ENCODE data around the gene MYO1E. TPM values are rescaled to one million over a fixed set of nuclear protein-coding genes. Genes with fewer than 3 reads are reported as not detected.

The MYO1E gene
- total RNA-seq, 2 donors from 2014 or later: 47.8 to 65.6 TPM

DNA sequence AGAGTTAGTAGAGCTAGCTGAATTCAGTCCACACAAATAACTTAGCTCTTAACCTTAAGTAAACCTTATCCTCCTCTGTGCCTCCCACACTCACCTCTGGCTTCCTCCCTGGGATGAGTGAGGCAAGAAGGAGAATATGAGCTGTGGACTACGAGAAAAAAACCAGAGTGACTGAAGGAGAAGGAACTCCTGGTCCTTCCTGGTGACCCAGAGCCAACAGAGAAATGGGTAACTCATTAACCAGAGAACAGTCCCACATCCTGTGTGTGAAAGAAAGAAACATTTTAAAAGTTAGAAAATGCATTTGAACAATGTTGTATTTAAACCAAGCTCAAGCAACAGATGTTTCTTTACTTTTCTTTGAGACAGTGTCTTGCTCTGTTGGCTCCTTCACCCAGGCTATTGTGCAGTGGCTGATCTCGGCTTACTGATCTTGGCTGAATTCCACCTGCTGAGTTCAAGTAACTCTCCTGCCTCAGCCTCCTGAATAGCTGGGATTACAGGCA lies 37.8 kb upstream of the MYO1E start:
- Histone ChIP-seq H3K9me3 (ENCODE audit: control insufficient read depth, low read length) (no peaks in the 10 kb centered on the region), H3K36me3 (ENCODE audit: control insufficient read depth, insufficient read depth, low read length) (no peaks in the 10 kb centered on the region), H3K27me3 (ENCODE audit: control insufficient read depth, insufficient read depth, low read length, poor library complexity, severe bottlenecking) (no peaks in the 10 kb centered on the region), H3K4me1 (ENCODE audit: control insufficient read depth, insufficient read depth, low read length) (no peaks in the 10 kb centered on the region), H3K9ac (ENCODE audit: extremely low read depth, low read length, poor library complexity, severe bottlenecking) (no peak overlapping the region), H3K27ac (ENCODE audit: low read depth, low read length) (no peak overlapping the region), H3K4me3 (ENCODE audit: low read length) (no peak overlapping the region)
- WGBS, 2 experiments (ENCODE audit: insufficient coverage in 1 of 2, insufficient read length in 1 of 2): 85 to 94% methylated on average over 2 of the region's 2 CpGs
- H3K4me1 Mint-ChIP-seq: no peaks in the 10 kb centered on the region
- peaks cover 15% of the 10 kb centered on the region for H3K27me3 Mint-ChIP-seq (ENCODE audit: insufficient read depth)
- no peak overlapping the region for H3K27ac Mint-ChIP-seq
- DNase-seq: no peak
- TF ChIP-seq, protein P1, sequence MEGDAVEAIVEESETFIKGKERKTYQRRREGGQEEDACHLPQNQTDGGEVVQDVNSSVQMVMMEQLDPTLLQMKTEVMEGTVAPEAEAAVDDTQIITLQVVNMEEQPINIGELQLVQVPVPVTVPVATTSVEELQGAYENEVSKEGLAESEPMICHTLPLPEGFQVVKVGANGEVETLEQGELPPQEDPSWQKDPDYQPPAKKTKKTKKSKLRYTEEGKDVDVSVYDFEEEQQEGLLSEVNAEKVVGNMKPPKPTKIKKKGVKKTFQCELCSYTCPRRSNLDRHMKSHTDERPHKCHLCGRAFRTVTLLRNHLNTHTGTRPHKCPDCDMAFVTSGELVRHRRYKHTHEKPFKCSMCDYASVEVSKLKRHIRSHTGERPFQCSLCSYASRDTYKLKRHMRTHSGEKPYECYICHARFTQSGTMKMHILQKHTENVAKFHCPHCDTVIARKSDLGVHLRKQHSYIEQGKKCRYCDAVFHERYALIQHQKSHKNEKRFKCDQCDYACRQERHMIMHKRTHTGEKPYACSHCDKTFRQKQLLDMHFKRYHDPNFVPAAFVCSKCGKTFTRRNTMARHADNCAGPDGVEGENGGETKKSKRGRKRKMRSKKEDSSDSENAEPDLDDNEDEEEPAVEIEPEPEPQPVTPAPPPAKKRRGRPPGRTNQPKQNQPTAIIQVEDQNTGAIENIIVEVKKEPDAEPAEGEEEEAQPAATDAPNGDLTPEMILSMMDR (conservative IDR thresholded peaks at IDR 0.05): no peak
- H3K9me3 Mint-ChIP-seq: no peaks in the 10 kb centered on the region
- no peak overlapping the region for H3K4me3 Mint-ChIP-seq
- H3K36me3 Mint-ChIP-seq (ENCODE audit: low read depth): no peaks in the 10 kb centered on the region

DNA sequence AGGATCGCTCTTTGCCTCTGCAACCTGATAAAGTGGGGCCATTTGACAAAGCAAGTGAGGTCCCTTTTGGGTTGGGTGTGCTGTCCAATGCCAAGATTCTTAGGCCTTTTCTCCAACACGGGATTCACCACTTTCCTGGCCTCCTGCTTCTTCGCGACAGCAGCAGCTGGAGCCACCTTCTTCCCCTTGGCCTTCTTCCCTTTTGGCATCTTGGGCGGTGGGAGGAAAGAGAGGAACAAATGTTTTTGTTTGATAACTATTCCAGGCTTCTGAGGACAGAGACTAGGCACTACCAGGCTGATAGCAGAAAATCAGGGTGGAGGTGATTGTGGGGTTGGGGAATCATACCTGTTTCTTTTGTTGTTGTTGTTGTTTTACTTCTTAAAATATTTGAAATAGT lies 35.3 kb upstream of the MYO1E start:
- Histone ChIP-seq H3K9me3 (ENCODE audit: control insufficient read depth, low read length) (no peaks in the 10 kb centered on the region), H3K27me3 (ENCODE audit: control insufficient read depth, insufficient read depth, low read length, poor library complexity, severe bottlenecking) (no peaks in the 10 kb centered on the region), H3K36me3 (ENCODE audit: control insufficient read depth, insufficient read depth, low read length) (no peaks in the 10 kb centered on the region), H3K4me3 (ENCODE audit: low read length) (no peak overlapping the region), H3K4me1 (ENCODE audit: control insufficient read depth, insufficient read depth, low read length) (no peaks in the 10 kb centered on the region), H3K27ac (ENCODE audit: low read depth, low read length) (no peak overlapping the region), H3K9ac (ENCODE audit: extremely low read depth, low read length, poor library complexity, severe bottlenecking) (no peak overlapping the region)
- no peaks in the 10 kb centered on the region for H3K9me3 Mint-ChIP-seq
- TF ChIP-seq, protein P1 (conservative IDR thresholded peaks at IDR 0.05): no peak
- peaks cover 37% of the 10 kb centered on the region for H3K27me3 Mint-ChIP-seq (ENCODE audit: insufficient read depth)
- WGBS, 2 experiments (ENCODE audit: insufficient coverage in 1 of 2, insufficient read length in 1 of 2): 86 to 93% methylated on average over 1 to 5 of the region's 5 CpGs
- DNase-seq: no peak
- H3K27ac Mint-ChIP-seq: no peak overlapping the region
- H3K4me1 Mint-ChIP-seq: no peaks in the 10 kb centered on the region
- H3K36me3 Mint-ChIP-seq (ENCODE audit: low read depth): no peaks in the 10 kb centered on the region
- no peak overlapping the region for H3K4me3 Mint-ChIP-seq

DNA sequence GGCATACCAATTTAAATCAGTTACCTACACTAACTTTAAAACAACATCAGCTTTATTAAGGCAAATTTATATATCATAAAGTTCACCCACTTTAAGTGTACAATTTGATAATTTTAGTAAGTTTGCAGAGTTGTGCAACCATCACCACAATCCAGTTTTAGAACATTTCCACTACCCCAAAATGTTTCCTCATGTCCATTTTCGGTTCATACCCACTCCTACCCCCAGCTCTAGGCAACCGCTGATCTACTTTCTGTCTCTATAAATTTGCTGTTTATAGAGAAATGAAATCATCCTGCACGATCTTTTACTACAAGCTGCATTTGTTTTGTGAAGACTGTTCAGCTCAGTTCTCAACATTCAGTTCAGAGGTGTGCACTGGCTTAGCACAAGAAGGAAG lies 33.8 kb upstream of the MYO1E start:
- Histone ChIP-seq H3K36me3 (ENCODE audit: control insufficient read depth, insufficient read depth, low read length) (no peaks in the 10 kb centered on the region), H3K27me3 (ENCODE audit: control insufficient read depth, insufficient read depth, low read length, poor library complexity, severe bottlenecking) (no peaks in the 10 kb centered on the region), H3K27ac (ENCODE audit: low read depth, low read length) (no peak overlapping the region), H3K4me3 (ENCODE audit: low read length) (no peak overlapping the region), H3K4me1 (ENCODE audit: control insufficient read depth, insufficient read depth, low read length) (no peaks in the 10 kb centered on the region), H3K9me3 (ENCODE audit: control insufficient read depth, low read length) (no peaks in the 10 kb centered on the region), H3K9ac (ENCODE audit: extremely low read depth, low read length, poor library complexity, severe bottlenecking) (no peak overlapping the region)
- Mint-ChIP-seq H3K27ac (no peak overlapping the region), H3K4me3 (no peak overlapping the region), H3K27me3 (ENCODE audit: insufficient read depth) (peaks cover 41% of the 10 kb centered on the region), H3K36me3 (ENCODE audit: low read depth) (no peaks in the 10 kb centered on the region), H3K9me3 (no peaks in the 10 kb centered on the region), H3K4me1 (peaks cover 8% of the 10 kb centered on the region)
- no peak for DNase-seq
- TF ChIP-seq, protein P1 (conservative IDR thresholded peaks at IDR 0.05): no peak
- WGBS, 2 experiments (ENCODE audit: insufficient coverage in 1 of 2, insufficient read length in 1 of 2): 67 to 69% methylated on average over 3 of the region's 3 CpGs
